ENCODE measurements around the gene ABCC11. TPM values are rescaled to one million over a fixed set of nuclear protein-coding genes. Genes with fewer than 3 reads are reported as not detected.

Gene ABCC11
- total and polyA plus RNA-seq, 8 donors = 0.03 to 0.73 TPM; not detected in 6

- no peak overlapping the region for H3K4me3 ChIP-seq
- H3K9me3 ChIP-seq = no peaks in the 10 kb centered on the region
- TF ChIP-seq POLR2AphosphoS5 (IDR thresholded peaks at IDR 0.05) = no peak
- TF ChIP-seq, protein P1, sequence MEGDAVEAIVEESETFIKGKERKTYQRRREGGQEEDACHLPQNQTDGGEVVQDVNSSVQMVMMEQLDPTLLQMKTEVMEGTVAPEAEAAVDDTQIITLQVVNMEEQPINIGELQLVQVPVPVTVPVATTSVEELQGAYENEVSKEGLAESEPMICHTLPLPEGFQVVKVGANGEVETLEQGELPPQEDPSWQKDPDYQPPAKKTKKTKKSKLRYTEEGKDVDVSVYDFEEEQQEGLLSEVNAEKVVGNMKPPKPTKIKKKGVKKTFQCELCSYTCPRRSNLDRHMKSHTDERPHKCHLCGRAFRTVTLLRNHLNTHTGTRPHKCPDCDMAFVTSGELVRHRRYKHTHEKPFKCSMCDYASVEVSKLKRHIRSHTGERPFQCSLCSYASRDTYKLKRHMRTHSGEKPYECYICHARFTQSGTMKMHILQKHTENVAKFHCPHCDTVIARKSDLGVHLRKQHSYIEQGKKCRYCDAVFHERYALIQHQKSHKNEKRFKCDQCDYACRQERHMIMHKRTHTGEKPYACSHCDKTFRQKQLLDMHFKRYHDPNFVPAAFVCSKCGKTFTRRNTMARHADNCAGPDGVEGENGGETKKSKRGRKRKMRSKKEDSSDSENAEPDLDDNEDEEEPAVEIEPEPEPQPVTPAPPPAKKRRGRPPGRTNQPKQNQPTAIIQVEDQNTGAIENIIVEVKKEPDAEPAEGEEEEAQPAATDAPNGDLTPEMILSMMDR (IDR thresholded peaks at IDR 0.05) = no peak
- TF ChIP-seq POLR2A (IDR thresholded peaks at IDR 0.05) = no peak
- no peak for TF ChIP-seq EP300 (IDR thresholded peaks at IDR 0.05)
- no peaks in the 10 kb centered on the region for H3K4me1 ChIP-seq
- H3K27ac ChIP-seq = no peak overlapping the region
- intact Hi-C loops (cut with DNase I; ENCODE audit: low total_unique reads) = no loop called here
- H3K27me3 ChIP-seq = no peaks in the 10 kb centered on the region
- H3K36me3 ChIP-seq = no peaks in the 10 kb centered on the region
- no peak for DNase-seq
- WGBS, 5 donors = 78 to 89% (median 84%) methylated on average over 3 of the region's 3 CpGs
These were observed 50.0 kb downstream of the ABCC11 start for GRCh38 chr16:48197294-48197693.

DNA sequence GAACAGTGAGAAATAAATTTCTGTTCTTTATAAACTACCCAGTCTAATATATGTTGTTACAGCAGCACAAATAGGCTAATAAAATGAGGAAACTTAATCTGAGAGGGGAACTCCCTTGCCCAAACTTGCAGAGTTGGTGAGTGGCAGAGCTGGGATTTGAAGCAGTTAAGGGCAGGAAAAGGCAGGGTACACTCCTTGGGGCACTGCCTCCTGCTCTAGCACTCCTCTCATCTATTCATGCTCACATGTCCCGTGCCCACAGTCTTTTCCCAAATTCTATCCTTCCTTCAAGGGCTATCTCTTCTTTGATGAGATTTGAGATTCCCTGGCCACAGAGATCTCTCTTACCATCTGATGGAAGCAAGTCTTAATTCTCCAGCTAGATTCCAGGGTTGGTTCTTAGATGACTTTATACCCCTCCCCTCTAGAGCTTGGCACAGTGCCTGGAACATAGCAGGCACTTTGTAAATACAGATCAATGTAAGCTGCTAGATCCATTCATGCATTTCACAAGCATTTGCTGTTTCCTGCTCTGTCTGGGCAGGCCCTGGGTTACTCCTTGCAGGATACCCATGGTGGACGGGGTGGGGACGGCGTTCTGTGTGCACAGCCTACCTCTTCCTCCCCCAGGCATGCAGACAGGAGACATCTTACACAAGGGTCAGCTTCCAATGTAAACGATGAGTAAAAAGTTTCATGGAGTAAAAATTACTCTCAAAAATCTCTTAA, 52.3 kb downstream of the ABCC11 start:
- WGBS, 5 donors = 22 to 35% (median 24%) methylated on average over 5 of the region's 5 CpGs
- intact Hi-C loops (cut with DNase I; ENCODE audit: low total_unique reads) = no loop called here
- Histone ChIP-seq H3K4me3 (no peak overlapping the region), H3K4me1 (no peaks in the 10 kb centered on the region), H3K27ac (no peak overlapping the region), H3K27me3 (no peaks in the 10 kb centered on the region), H3K36me3 (no peaks in the 10 kb centered on the region), H3K9me3 (no peaks in the 10 kb centered on the region)
- peak; percentile 35 to 74 for DNase-seq
- TF ChIP-seq, protein P1 (IDR thresholded peaks at IDR 0.05) = no peak
- no peak for TF ChIP-seq EP300 (IDR thresholded peaks at IDR 0.05)
- no peak for TF ChIP-seq POLR2AphosphoS5 (IDR thresholded peaks at IDR 0.05)
- TF ChIP-seq POLR2A (IDR thresholded peaks at IDR 0.05) = no peak

DNA sequence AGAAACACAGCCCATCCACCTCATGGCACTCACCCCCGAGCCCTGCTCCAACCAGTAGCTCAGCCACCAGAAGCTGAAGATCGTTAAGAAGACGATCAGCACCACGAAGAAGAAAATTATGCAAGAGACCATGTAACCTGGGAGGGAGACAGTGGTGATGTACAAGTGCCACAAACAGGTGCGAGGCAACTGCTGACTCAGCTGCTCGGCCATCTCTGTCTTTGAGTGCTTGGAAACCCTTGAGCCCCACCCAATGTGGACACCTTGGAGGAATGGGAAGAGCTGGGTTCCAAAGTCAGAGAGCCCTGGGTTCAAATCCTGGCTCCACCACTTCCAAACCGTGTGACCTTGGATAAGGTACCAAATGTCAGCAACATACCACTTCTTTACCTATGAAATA, 53.5 kb downstream of the ABCC11 start:
- intact Hi-C loops (cut with DNase I; ENCODE audit: low total_unique reads) = no loop called here
- Histone ChIP-seq H3K4me3 (no peak overlapping the region), H3K4me1 (no peaks in the 10 kb centered on the region), H3K27me3 (no peaks in the 10 kb centered on the region), H3K27ac (no peak overlapping the region), H3K9me3 (no peaks in the 10 kb centered on the region), H3K36me3 (no peaks in the 10 kb centered on the region)
- WGBS, 5 donors = 86 to 90% (median 89%) methylated on average over 7 of the region's 7 CpGs
- TF ChIP-seq POLR2A (IDR thresholded peaks at IDR 0.05) (no peak), POLR2AphosphoS5 (IDR thresholded peaks at IDR 0.05) (no peak), EP300 (IDR thresholded peaks at IDR 0.05) (no peak)
- TF ChIP-seq, protein P1 (IDR thresholded peaks at IDR 0.05) = no peak
- no peak for DNase-seq

DNA sequence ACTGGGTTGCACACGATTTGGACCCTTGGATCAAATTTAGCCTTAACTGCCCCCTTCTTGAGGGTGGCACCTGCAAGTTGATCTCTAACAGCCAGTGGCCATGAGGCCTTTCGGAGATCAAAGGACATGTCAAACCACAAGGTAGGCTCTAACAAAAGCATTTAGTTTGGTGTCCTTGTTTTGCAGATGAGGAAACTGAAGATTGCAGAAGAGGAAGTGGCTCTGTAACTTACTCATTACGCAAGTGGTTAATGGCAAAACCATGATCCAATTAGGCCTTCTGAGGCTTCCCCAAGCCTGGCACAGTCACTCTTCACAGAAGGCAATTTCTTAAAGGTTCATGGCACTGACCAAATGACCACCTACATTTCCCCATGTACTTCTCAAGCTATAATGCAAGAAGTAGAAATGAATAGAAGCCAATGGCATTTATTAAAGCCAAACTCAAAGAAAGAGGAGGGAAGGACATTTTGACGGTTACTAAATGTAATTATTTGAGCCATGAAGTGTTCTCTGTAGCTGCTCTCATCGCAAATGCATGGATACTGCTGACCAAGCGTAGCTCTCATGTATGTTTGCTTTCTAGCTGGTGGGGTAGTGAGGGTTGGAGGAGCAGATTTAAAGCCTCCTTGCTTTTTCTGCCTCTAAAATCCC, 58.8 kb downstream of the ABCC11 start:
- intact Hi-C loops (cut with DNase I; ENCODE audit: low total_unique reads) = no loop called here
- Histone ChIP-seq H3K27me3 (no peaks in the 10 kb centered on the region), H3K36me3 (no peaks in the 10 kb centered on the region), H3K9me3 (no peaks in the 10 kb centered on the region), H3K4me3 (no peak overlapping the region), H3K4me1 (no peaks in the 10 kb centered on the region), H3K27ac (peak overlapping the region in 1 of 5 donors; percentile 46)
- no peak for DNase-seq
- TF ChIP-seq EP300 (IDR thresholded peaks at IDR 0.05) = no peak
- TF ChIP-seq, protein P1 (IDR thresholded peaks at IDR 0.05) = no peak
- 85 to 87% (median 85%) methylated on average over 6 of the region's 6 CpGs for WGBS, 5 donors
